ENCODE measurements around the gene TPO. TPM values are rescaled to one million over a fixed set of nuclear protein-coding genes. Genes with fewer than 3 reads are reported as not detected.

Gene TPO
- total RNA-seq, 1 donor from 2014 or later, result not detected

GRCh38 chr2:1521878-1522830 lies 108.9 kb downstream of the TPO start:
- DNase-seq (ENCODE audit: low read depth in 2 of 2), result no peak

- no peak for DNase-seq (ENCODE audit: low read depth in 2 of 2)
Measured at GRCh38 chr2:1527153-1527992, 114.1 kb downstream of the TPO start.

GRCh38 chr2:1528273-1529064 lies 115.2 kb downstream of the TPO start:
- no peak for DNase-seq (ENCODE audit: low read depth in 2 of 2)

- DNase-seq (ENCODE audit: low read depth in 2 of 2), result peak; percentile 25 to 36
Measured at GRCh38 chr2:1538663-1539062, 125.4 kb downstream of the TPO start.

- no peak for DNase-seq (ENCODE audit: low read depth in 2 of 2)
Measured at GRCh38 chr2:1539441-1539840, 126.2 kb downstream of the TPO start.

GRCh38 chr2:1539973-1540372 lies 126.7 kb downstream of the TPO start:
- no peak for DNase-seq (ENCODE audit: low read depth in 2 of 2)

- no peak for DNase-seq (ENCODE audit: low read depth in 2 of 2)
Measured at GRCh38 chr2:1540481-1540880, 127.2 kb downstream of the TPO start.

- no peak for DNase-seq (ENCODE audit: low read depth in 2 of 2)
Measured at GRCh38 chr2:1541040-1541439, 127.8 kb downstream of the TPO start.

- no peak for DNase-seq (ENCODE audit: low read depth in 2 of 2)
Measured at GRCh38 chr2:1541819-1542475, 128.7 kb downstream of the TPO start.

- no peak for DNase-seq (ENCODE audit: low read depth in 2 of 2)
Measured at GRCh38 chr2:1542971-1543370, 129.7 kb downstream of the TPO start.

- no peak for DNase-seq (ENCODE audit: low read depth in 2 of 2)
Measured at GRCh38 chr2:1543776-1544477, 130.7 kb downstream of the TPO start.

GRCh38 chr2:1544478-1545069 lies 131.3 kb downstream of the TPO start:
- peak in 1 of 2 donors; percentile 78 for DNase-seq (ENCODE audit: low read depth in 2 of 2)

GRCh38 chr2:1546023-1546591 lies 132.8 kb downstream of the TPO start:
- DNase-seq (ENCODE audit: low read depth in 2 of 2), result peak; percentile 63 to 77

GRCh38 chr2:1546901-1547300 lies 133.6 kb downstream of the TPO start:
- DNase-seq (ENCODE audit: low read depth in 2 of 2), result no peak

GRCh38 chr2:1548910-1549673 lies 135.8 kb downstream of the TPO start:
- no peak for DNase-seq (ENCODE audit: low read depth in 2 of 2)

- DNase-seq (ENCODE audit: low read depth in 2 of 2), result no peak
Measured at GRCh38 chr2:1550076-1550475, 136.8 kb downstream of the TPO start.

- DNase-seq (ENCODE audit: low read depth in 2 of 2), result peak; percentile 48 to 64
Measured at GRCh38 chr2:1550658-1551316, 137.5 kb downstream of the TPO start.

- DNase-seq (ENCODE audit: low read depth in 2 of 2), result no peak
Measured at GRCh38 chr2:1551905-1552304, 138.6 kb downstream of the TPO start.

All from lung microvascular endothelial cell (primary cell).